Glomerular visceral epithelial cell (primary cell): ENCODE data around the gene H2AZ2.

Experiments
- DNase-seq: peaks from one replicate; pipeline ENCODE4 v3.0.0-alpha.2; 2016; ENCODE audit errors: extremely low spot score

Gene H2AZ2

GRCh38 chr7:44784364-44784763, 63.5 kb downstream of the H2AZ2 start:
- no peak for DNase-seq

GRCh38 chr7:44783407-44783806, 64.5 kb downstream of the H2AZ2 start:
- DNase-seq, result no peak

GRCh38 chr7:44782460-44782859, 65.4 kb downstream of the H2AZ2 start:
- no peak for DNase-seq
